GM10266 (cell line): ENCODE data around the gene PRKAR1A.
"Not testable (repeated sequence)": the region's sequence is repeated elsewhere in the genome, so short reads cannot be mapped to it uniquely, and the experiment has no call there.

Experiments used
- DNase-seq: peaks from one replicate; pipeline ENCODE4 v3.0.0; 2012; ENCODE audit errors: extremely low spot score
- TF ChIP-seq, protein P1 (sequence below): IDR thresholded peaks from 2 replicates; pipeline ENCODE4 v1.5.1; 2012; ENCODE audit warnings: mild to moderate bottlenecking, low read depth; ENCODE audit not compliant: control insufficient read depth, insufficient read depth; ENCODE audit errors: missing control alignments

The PRKAR1A gene

DNA sequence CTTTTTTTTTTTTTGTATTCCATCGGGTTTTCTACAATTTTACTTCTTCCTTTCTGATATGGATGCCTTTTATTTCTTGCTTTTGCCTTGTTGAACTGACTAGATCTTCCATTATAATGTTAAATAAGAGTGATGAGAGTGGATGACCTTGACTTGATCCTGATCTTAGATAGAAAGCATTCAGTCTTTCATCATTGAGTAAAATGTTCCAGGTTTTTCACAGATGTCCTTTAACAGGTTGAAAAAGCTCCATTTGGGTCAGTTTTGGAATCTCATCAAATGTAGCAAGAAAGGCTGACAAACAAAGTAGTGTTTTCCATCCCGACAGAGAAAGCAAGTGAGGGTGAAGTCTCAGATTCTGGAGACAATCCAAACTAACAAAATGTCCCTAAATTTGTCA, 27.8 kb upstream of the PRKAR1A start:
- TF ChIP-seq, protein P1, sequence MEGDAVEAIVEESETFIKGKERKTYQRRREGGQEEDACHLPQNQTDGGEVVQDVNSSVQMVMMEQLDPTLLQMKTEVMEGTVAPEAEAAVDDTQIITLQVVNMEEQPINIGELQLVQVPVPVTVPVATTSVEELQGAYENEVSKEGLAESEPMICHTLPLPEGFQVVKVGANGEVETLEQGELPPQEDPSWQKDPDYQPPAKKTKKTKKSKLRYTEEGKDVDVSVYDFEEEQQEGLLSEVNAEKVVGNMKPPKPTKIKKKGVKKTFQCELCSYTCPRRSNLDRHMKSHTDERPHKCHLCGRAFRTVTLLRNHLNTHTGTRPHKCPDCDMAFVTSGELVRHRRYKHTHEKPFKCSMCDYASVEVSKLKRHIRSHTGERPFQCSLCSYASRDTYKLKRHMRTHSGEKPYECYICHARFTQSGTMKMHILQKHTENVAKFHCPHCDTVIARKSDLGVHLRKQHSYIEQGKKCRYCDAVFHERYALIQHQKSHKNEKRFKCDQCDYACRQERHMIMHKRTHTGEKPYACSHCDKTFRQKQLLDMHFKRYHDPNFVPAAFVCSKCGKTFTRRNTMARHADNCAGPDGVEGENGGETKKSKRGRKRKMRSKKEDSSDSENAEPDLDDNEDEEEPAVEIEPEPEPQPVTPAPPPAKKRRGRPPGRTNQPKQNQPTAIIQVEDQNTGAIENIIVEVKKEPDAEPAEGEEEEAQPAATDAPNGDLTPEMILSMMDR: no peak
- DNase-seq: no peak

DNA sequence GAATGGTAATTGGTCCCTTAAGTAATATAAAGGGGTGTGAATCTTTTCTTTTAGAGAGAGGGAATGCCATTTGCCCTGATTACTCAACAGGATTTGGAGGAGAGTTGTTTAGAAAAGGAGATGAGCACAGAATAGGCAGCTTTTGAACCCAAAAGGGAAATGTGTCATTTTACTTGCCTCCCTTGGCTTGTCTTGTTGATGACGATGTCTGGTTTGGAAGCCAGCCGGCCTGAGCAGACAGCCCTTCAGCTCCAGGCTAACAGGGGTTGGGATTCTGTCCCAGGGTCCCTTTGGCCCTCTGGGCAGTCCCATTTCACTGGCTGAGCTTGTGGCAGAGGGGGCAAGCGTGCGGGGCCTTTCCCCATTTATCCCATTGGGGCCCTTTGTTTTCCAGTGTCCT, 22.3 kb upstream of the PRKAR1A start:
- TF ChIP-seq, protein P1: no peak
- DNase-seq: no peak

DNA sequence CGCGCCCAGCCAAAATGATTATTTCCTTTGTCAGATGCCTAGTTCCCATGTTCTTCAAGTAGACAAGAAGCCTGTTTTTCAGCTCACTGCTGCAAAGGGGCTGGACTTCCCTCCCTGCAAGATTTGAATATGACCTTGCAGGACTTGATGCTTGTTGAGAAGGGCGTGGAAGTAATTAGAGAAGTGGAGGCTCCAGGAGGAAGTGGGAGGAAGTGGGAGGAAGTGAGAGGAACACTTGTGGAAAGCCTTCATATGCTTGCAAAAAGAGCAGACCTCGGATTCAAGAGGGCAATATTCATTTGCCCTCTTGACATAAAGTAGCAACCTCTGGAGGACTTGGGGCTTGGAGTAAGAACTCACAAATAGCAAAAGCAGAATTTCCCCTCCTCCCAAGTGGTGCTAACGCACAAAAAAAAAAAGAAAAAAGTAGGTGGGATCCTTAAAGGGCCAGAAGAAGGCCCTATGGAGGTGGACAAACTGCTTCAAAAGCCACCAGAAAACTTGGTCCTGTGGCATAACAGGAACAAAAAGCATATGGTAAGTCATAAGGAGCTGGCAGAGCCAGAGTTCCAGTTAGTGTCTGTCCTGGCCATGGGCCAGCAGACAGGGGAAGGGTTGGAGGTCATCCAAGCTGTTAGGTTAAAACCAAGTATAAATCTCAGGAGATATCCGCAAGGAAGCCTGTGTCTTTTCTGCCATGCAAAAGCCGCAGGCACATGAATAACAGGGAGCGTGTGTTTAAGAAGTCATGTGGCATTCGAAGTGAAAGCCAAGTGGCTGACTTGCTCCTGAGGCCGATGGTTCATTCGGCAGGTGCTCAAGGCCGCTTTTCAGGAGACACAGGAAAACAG, 20.6 kb upstream of the PRKAR1A start:
- no peak for DNase-seq

DNA sequence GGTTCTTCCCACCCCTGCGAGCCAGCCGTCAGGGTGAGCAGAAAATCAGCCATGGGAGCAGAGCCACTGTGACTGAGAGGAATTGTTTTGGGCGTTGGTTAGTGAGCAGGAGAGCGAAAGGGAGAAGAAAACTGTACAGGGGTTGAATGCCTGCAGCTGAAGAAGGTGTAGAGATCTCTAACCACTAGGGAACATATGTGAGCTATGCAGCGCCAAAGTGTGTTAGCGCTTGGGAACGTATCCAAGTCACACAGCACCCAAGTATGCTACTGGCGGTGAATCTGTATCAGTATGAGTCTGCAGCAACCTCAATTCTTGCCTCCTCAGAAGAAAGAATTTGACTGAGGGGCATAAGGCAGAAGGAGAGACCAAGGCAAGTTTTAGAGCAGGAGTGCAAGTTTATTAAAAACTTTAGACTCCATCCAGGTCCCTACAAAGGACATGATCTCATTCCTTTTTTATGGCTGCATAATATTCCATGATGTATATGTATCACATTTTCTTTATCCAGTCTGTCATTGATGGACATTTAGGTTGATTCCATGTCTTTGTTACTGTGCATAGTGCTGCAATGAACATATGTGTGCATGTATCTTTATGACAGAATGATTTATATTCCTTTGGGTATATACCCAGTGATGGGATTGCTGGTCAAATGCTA, 19.7 kb upstream of the PRKAR1A start:
- not testable (repeated sequence) for DNase-seq

More for the DNA sequence above, 20.6 kb upstream of the PRKAR1A start:
- TF ChIP-seq, protein P1: no peak

DNA sequence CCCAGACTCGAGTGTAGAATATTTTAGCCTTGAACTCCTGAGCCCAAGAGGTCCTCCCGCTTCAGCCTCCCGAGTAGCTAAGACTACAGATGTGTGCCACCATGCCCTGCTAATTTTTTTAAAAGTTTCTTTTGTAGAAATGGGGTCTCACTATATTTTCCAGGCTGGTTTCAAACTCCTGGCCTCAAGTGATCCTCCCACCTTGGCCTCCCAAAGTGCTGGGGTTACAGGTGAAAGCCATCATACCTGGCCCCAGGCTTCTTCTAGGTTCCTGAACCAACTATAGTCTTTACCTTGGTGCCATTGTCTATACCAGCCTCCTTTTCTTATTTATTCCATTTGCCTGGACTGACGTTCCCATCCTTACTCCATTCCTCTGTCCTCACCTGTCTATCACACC, 17.1 kb upstream of the PRKAR1A start:
- DNase-seq: no peak
- TF ChIP-seq, protein P1: no peak

DNA sequence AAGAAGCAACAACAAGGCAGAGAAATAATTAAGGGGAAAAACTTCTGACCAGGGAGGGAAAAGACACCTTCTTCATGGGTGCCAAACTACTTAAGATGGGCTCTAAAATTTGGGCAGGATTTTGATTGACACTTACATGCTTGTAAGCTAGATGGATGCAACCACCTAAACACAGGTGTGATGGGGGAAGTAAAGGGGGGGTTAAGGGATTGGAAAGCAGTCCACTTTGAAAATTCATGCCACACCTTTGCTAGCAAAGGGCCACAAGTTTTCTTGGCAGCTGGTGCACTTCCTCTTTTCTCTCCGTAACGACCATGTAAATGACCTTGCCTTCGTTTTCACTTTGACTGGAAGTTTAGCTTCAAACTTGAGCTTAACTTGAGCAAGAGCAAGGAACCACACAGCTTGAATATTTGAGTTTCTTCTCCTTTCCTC, 14.3 kb upstream of the PRKAR1A start:
- peak; percentile 82 for DNase-seq
- TF ChIP-seq, protein P1: no peak

DNA sequence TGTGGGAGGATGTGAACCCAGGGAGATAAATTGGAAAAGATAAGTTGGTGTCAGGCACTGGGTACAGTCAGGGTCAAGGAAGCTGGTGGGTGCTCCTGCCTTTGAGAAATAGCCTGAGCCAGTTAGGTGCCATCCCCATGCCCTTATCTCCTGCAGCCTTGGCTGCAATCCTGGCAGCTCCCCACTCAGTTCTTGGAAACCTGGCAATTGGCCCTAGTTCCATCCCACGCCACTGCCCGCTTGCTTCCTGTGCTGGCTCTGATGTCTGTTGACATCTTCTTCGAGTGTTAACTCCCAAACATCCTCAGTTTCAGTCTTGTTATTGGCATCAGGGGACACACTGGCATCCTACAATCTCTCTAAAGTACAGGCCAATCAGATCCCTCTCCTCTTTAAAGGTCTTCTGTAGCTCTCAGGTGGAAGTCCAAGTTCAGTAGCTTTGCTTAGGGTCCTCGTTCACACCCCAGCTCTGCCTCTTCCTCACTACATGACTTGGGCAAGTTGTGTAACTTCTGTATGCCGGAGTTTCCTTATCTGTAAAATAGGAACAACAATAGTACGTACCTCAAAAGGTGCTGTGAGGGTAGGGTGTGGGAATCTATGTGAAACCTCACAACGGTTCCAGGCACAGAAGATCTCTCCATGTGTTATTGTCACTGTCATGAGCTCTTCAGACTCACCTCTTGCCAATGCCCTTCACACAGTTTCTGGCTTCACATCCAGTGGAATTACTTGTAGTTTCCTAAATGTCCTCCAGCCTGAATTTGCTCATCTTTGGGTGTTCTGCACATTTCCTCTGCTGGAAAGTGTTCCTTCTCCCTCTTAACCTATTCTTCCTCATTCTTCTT, 13.5 kb upstream of the PRKAR1A start:
- no peak for DNase-seq
- TF ChIP-seq, protein P1: no peak
